HepG2 (cell line): ENCODE measurements around the gene TTLL4. TPM values are rescaled to one million over a fixed set of nuclear protein-coding genes. Genes with fewer than 3 reads are reported as not detected.

ENCODE experiments used
- CENPT ChIP-seq: sonication (generic); formaldehyde crosslinking; IDR thresholded peaks from 2 replicates; pipeline ENCODE4 v1.8.0; 2022; ENCODE audit warnings: low read depth, mild to moderate bottlenecking, moderate library complexity, missing genetic modification reagents
- CREB3 ChIP-seq: sonication (generic); formaldehyde crosslinking; IDR thresholded peaks from 2 replicates; pipeline ENCODE4 v1.5.0; 2020; ENCODE audit warnings: missing genetic modification reagents
- KLF15 ChIP-seq: sonication (generic); formaldehyde crosslinking; IDR thresholded peaks from 2 replicates; pipeline ENCODE4 v1.8.1; 2023; ENCODE audit warnings: borderline replicate concordance, mild to moderate bottlenecking, inconsistent platforms, missing genetic modification reagents, mixed read lengths
- PHB2 ChIP-seq: fragments of 450-650 bp; IDR thresholded peaks from 2 replicates; pipeline ENCODE4 v1.6.1; 2018; ENCODE audit not compliant: partially characterized antibody
- PHF8 ChIP-seq: sonication (generic); formaldehyde crosslinking; IDR thresholded peaks from 2 replicates; pipeline ENCODE4 v1.5.0; 2020; ENCODE audit warnings: missing genetic modification reagents
- ZMYM3 ChIP-seq: sonication (generic); formaldehyde crosslinking; IDR thresholded peaks from 2 replicates; pipeline ENCODE4 v1.5.1; 2020; ENCODE audit warnings: mild to moderate bottlenecking, missing genetic modification reagents
- ZNF577 ChIP-seq: sonication (generic); formaldehyde crosslinking; IDR thresholded peaks from 2 replicates; pipeline ENCODE4 v1.4.0; 2020; ENCODE audit warnings: mild to moderate bottlenecking, low read depth, missing genetic modification reagents, borderline replicate concordance
- ZNF616 ChIP-seq: sonication (generic); formaldehyde crosslinking; IDR thresholded peaks from 2 replicates; pipeline ENCODE4 v1.5.0; 2020; ENCODE audit warnings: low read depth, mild to moderate bottlenecking, missing genetic modification reagents
- ZNF737 ChIP-seq: sonication (generic); formaldehyde crosslinking; IDR thresholded peaks from 2 replicates; pipeline ENCODE4 v1.5.0; 2020; ENCODE audit warnings: missing genetic modification reagents, mild to moderate bottlenecking, borderline replicate concordance
- polyA plus RNA-seq, 8 experiments: library from polyadenylated mRNA; depleted of rRNA in 3 of 8; stranded (reverse) in 7 of 8; unstranded in 1 of 8; fragments of >200 nt; fragmentation: Illumina TruSeq in 4 of 8; extraction: Trizol in 4 of 8; gene quantifications; 2 replicates each; pipeline versions ENCODE4 v1.2.1 to v1.2.3, GENCODE V29; 2011 to 2016; ENCODE audit warnings: low read depth in 4 of 8, missing spikeins in 1 of 8, mixed read lengths in 1 of 8; ENCODE audit not compliant: insufficient read depth in 1 of 8
- total RNA-seq, 5 experiments: library from RNA; depleted of rRNA; stranded (reverse); fragments of >200 nt; fragmentation: Illumina TruSeq; extraction: Trizol; gene quantifications; 2 replicates each; pipeline ENCODE4 v1.2.3, GENCODE V29; 2016; ENCODE audit warnings: low read depth in 1 of 5
- TF ChIP-seq, protein P1 (sequence below): sonication (generic); formaldehyde crosslinking; IDR thresholded peaks from 2 replicates; pipeline ENCODE4 v1.5.1; 2020; ENCODE audit warnings: mild to moderate bottlenecking, missing genetic modification reagents
- TF ChIP-seq, protein P2 (sequence below): IDR thresholded peaks from 2 replicates; pipeline ENCODE4 v1.4.0; 2020; ENCODE audit warnings: mild to moderate bottlenecking, missing genetic modification reagents
- TF ChIP-seq, protein P3 (sequence below): IDR thresholded peaks from 2 replicates; pipeline ENCODE4 v1.6.1; 2016
- TF ChIP-seq, protein P4 (sequence below): IDR thresholded peaks from 2 replicates; pipeline ENCODE4 v1.6.1; 2018; ENCODE audit warnings: missing genetic modification reagents, mild to moderate bottlenecking, missing compliant biosample characterization
- TF ChIP-seq, protein P5 (sequence below): sonication (generic); formaldehyde crosslinking; IDR thresholded peaks from 2 replicates; pipeline ENCODE4 v1.5.0; 2020; ENCODE audit warnings: mild to moderate bottlenecking, missing genetic modification reagents
- TF ChIP-seq, protein P6 (sequence below): sonication (generic); formaldehyde crosslinking; IDR thresholded peaks from 2 replicates; pipeline ENCODE4 v1.8.1; 2023; ENCODE audit warnings: missing genetic modification reagents, mild to moderate bottlenecking, borderline replicate concordance

Gene TTLL4
- total and polyA plus RNA-seq, 2 of the 13 experiments (the other 11 are each of a cell fraction or from before 2014, with no cell fraction given) = 77.5 to 84.6 TPM

DNA sequence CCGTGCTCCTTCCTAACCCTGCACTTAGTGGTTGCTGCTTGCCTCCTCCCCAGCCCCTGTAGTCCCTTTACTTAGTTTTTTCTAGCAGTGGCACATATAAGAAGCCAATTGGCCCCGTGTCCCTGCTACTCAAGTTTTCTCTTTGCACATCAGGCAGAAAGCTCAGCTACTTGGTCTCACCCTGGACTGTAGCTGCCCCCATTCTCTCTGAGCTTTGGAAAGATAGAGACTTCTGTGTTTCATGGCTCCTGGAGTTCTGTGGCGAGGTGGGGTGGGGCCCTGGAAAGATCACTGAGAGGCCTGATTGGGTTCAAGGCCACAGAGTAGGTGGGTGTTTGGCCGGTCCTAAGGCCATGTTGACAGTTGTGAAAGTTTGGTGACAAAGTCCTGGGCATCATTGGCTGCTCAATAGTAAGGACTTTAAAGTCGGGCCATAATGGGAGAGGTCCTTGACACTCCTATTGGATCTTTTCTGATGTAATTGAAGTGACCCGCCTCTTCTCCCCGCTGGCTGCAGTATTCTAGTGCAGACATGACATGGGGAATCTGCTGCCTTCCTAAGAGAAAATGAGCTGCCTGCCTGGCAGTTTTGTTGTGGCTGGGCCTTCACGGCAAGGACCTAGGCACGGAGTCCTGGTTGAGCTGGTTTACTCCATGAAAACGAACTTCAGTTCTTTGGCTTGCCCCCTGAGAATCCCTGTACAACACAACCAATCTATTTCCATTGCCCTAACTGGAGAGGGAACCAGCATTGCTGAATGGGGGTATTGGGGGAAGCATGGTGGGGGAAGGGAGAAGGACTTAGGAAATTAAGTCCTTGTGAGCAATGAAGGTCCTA lies 45.2 kb downstream of the TTLL4 start (continued):
- TF ChIP-seq, protein P1, sequence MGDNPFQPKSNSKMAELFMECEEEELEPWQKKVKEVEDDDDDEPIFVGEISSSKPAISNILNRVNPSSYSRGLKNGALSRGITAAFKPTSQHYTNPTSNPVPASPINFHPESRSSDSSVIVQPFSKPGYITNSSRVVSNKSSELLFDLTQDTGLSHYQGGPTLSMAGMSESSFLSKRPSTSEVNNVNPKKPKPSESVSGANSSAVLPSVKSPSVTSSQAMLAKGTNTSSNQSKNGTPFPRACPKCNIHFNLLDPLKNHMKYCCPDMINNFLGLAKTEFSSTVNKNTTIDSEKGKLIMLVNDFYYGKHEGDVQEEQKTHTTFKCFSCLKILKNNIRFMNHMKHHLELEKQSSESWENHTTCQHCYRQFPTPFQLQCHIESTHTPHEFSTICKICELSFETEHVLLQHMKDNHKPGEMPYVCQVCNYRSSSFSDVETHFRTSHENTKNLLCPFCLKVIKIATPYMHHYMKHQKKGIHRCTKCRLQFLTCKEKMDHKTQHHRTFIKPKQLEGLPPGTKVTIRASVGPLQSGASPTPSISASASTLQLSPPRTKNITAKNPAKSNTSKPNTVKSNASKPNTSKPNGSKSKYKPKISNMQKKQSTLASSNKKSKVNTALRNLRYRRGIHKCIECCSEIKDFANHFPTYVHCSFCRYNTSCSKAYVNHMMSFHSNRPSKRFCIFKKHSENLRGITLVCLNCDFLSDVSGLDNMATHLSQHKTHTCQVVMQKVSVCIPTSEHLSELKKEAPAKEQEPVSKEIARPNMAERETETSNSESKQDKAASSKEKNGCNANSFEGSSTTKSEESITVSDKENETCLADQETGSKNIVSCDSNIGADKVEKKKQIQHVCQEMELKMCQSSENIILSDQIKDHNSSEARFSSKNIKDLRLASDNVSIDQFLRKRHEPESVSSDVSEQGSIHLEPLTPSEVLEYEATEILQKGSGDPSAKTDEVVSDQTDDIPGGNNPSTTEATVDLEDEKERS = peak; percentile 99
- TF ChIP-seq CREB3 (CRISPR knock-in tag) (peak; percentile 94; the same call in 1 of the 2 replicates), ZNF577 (no peak), ZNF616 (no peak), KLF15 (no peak; the same call in 1 of the 2 replicates), CENPT (CRISPR knock-in tag) (no peak), ZNF737 (CRISPR knock-in tag) (no peak; the same call in 1 of the 2 replicates), PHB2 (no peak), ZMYM3 (peak; percentile 87), PHF8 (CRISPR knock-in tag) (peak; percentile 60)
- TF ChIP-seq, protein P2, sequence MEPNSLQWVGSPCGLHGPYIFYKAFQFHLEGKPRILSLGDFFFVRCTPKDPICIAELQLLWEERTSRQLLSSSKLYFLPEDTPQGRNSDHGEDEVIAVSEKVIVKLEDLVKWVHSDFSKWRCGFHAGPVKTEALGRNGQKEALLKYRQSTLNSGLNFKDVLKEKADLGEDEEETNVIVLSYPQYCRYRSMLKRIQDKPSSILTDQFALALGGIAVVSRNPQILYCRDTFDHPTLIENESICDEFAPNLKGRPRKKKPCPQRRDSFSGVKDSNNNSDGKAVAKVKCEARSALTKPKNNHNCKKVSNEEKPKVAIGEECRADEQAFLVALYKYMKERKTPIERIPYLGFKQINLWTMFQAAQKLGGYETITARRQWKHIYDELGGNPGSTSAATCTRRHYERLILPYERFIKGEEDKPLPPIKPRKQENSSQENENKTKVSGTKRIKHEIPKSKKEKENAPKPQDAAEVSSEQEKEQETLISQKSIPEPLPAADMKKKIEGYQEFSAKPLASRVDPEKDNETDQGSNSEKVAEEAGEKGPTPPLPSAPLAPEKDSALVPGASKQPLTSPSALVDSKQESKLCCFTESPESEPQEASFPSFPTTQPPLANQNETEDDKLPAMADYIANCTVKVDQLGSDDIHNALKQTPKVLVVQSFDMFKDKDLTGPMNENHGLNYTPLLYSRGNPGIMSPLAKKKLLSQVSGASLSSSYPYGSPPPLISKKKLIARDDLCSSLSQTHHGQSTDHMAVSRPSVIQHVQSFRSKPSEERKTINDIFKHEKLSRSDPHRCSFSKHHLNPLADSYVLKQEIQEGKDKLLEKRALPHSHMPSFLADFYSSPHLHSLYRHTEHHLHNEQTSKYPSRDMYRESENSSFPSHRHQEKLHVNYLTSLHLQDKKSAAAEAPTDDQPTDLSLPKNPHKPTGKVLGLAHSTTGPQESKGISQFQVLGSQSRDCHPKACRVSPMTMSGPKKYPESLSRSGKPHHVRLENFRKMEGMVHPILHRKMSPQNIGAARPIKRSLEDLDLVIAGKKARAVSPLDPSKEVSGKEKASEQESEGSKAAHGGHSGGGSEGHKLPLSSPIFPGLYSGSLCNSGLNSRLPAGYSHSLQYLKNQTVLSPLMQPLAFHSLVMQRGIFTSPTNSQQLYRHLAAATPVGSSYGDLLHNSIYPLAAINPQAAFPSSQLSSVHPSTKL (CRISPR knock-in tag) = peak; percentile 98
- TF ChIP-seq, protein P3, sequence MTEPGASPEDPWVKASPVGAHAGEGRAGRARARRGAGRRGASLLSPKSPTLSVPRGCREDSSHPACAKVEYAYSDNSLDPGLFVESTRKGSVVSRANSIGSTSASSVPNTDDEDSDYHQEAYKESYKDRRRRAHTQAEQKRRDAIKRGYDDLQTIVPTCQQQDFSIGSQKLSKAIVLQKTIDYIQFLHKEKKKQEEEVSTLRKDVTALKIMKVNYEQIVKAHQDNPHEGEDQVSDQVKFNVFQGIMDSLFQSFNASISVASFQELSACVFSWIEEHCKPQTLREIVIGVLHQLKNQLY (CRISPR knock-in tag) = peak; percentile 92; the same call in 1 of the 2 replicates
- TF ChIP-seq, protein P4, sequence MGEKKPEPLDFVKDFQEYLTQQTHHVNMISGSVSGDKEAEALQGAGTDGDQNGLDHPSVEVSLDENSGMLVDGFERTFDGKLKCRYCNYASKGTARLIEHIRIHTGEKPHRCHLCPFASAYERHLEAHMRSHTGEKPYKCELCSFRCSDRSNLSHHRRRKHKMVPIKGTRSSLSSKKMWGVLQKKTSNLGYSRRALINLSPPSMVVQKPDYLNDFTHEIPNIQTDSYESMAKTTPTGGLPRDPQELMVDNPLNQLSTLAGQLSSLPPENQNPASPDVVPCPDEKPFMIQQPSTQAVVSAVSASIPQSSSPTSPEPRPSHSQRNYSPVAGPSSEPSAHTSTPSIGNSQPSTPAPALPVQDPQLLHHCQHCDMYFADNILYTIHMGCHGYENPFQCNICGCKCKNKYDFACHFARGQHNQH = peak; percentile 99
- TF ChIP-seq, protein P5, sequence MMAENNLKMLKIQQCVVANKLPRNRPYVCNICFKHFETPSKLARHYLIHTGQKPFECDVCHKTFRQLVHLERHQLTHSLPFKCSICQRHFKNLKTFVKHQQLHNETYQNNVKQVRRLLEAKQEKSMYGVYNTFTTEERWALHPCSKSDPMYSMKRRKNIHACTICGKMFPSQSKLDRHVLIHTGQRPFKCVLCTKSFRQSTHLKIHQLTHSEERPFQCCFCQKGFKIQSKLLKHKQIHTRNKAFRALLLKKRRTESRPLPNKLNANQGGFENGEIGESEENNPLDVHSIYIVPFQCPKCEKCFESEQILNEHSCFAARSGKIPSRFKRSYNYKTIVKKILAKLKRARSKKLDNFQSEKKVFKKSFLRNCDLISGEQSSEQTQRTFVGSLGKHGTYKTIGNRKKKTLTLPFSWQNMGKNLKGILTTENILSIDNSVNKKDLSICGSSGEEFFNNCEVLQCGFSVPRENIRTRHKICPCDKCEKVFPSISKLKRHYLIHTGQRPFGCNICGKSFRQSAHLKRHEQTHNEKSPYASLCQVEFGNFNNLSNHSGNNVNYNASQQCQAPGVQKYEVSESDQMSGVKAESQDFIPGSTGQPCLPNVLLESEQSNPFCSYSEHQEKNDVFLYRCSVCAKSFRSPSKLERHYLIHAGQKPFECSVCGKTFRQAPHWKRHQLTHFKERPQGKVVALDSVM (CRISPR knock-in tag) = peak; percentile 62
- TF ChIP-seq, protein P6, sequence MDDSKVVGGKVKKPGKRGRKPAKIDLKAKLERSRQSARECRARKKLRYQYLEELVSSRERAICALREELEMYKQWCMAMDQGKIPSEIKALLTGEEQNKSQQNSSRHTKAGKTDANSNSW = no peak
